ENCODE measurements around the gene RTL5. TPM values are rescaled to one million over a fixed set of nuclear protein-coding genes. Genes with fewer than 3 reads are reported as not detected.

Gene RTL5
- total and polyA plus RNA-seq, 2 experiments from 2014 or later = 0.31 to 0.94 TPM

GRCh38 chrX:72126539-72127140 lies 5.1 kb downstream of the RTL5 start:
- ATAC-seq (peak; percentile 66), DNase-seq (ENCODE audit: low spot score) (peak; percentile 74)
- Histone ChIP-seq H3K79me2 (replicated peaks; ENCODE audit: insufficient read depth) (no peaks in the 10 kb centered on the region), H3K4me1 (ENCODE audit: insufficient read depth) (peaks cover 9% of the 10 kb centered on the region), H3F3A (replicated peaks; ENCODE audit: low read depth) (no peaks in the 10 kb centered on the region), H3K4me2 (no peak overlapping the region), H4K20me1 (replicated peaks; ENCODE audit: insufficient read depth) (no peaks in the 10 kb centered on the region), H3K36me3 (ENCODE audit: insufficient read depth) (no peaks in the 10 kb centered on the region), H3K4me3 (no peak overlapping the region), H2AFZ (no peak overlapping the region), H3K27ac (ENCODE audit: low read depth) (no peak overlapping the region), H3K27me3 (ENCODE audit: insufficient read depth) (peaks cover 31% of the 10 kb centered on the region), H3K9me2 (ENCODE audit: insufficient read depth) (no peaks in the 10 kb centered on the region)
- peaks cover 52% of the 10 kb centered on the region for H3K4me1 Mint-ChIP-seq
- peaks cover 17% of the 10 kb centered on the region for H3K9me3 Mint-ChIP-seq
- TF ChIP-seq CTCF (conservative IDR thresholded peaks at IDR 0.05; ENCODE audit: low read depth in 2 of 2) = peak; percentile 67 to 81
- TF ChIP-seq NANOG (IDR thresholded peaks at IDR 0.05; ENCODE audit: borderline replicate concordance) = no peak
- TF ChIP-seq EZH2 (IDR thresholded peaks at IDR 0.05; ENCODE audit: low read depth, unreplicated experiment) = no peak
- TF ChIP-seq ZNF331 (CRISPR knock-in tag; IDR thresholded peaks at IDR 0.05; ENCODE audit: low read depth) = no peak
- TF ChIP-seq REST (IDR thresholded peaks at IDR 0.05; ENCODE audit: unreplicated experiment) = no peak
- peak; percentile 72; the same call in 1 of the 2 replicates for TF ChIP-seq ZNF462 (CRISPR knock-in tag; IDR thresholded peaks at IDR 0.05)
- TF ChIP-seq EZH2phosphoT487 (IDR thresholded peaks at IDR 0.05; ENCODE audit: unreplicated experiment) = no peak
- TF ChIP-seq POLR2AphosphoS5 (IDR thresholded peaks at IDR 0.05; ENCODE audit: low read depth) = no peak
- TF ChIP-seq CREB1 (CRISPR knock-in tag; IDR thresholded peaks at IDR 0.05; ENCODE audit: low read depth) = no peak
- no peak for TF ChIP-seq JUNB (IDR thresholded peaks at IDR 0.05; ENCODE audit: unreplicated experiment)
- TF ChIP-seq ZNF114 (CRISPR knock-in tag; IDR thresholded peaks at IDR 0.05) = no peak
- no peak for TF ChIP-seq STAT1 (IDR thresholded peaks at IDR 0.05; ENCODE audit: unreplicated experiment)
- H3K36me3 Mint-ChIP-seq (ENCODE audit: low read depth) = peaks cover 23% of the 10 kb centered on the region
- peaks cover 37% of the 10 kb centered on the region for H3K27me3 Mint-ChIP-seq (ENCODE audit: insufficient read depth, low read depth, poor library complexity)
- no peak overlapping the region for H3K27ac Mint-ChIP-seq
- H3K4me3 Mint-ChIP-seq = no peak overlapping the region

Measured in GM23338 (cell line).